ENCODE measurements around the gene C19orf73.

DNA sequence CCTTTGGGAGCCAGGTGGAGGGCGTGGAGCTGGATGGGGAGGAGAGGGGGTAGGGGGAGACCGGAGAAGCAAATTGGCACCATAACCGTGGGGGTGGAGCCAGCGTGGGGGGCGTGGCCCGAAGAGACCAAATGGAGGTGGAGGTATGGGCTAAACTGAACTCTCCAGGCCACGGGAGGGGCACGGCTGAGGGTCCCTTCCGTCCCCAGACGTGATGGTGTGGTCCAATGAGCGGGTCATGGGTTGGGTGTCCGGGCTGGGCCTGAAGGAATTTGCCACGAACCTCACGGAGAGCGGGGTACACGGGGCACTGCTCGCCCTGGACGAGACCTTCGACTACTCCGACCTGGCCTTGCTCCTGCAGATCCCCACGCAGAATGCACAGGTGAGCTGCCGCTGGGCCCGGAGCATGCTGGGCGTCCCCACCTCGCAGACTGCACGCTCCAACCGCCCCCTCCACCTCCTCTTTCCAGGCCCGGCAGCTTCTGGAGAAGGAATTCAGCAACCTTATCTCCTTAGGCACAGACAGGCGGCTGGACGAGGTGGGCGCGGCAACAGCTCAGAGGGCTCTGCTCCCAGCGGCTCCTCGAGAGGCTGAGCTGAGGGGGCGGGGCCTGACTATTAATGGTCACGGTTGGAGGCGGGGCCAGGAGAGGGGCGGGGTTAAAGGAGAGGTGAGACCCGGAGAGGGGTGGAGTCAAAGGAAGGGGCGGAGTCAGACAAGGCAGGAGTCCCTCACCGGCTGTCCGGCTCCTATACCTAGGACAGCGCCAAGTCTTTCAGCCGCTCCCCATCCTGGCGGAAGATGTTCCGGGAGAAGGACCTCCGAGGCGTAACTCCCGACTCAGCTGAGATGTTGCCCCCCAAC, 30.1 kb upstream of the C19orf73 start:
- TF ChIP-seq, protein P1, sequence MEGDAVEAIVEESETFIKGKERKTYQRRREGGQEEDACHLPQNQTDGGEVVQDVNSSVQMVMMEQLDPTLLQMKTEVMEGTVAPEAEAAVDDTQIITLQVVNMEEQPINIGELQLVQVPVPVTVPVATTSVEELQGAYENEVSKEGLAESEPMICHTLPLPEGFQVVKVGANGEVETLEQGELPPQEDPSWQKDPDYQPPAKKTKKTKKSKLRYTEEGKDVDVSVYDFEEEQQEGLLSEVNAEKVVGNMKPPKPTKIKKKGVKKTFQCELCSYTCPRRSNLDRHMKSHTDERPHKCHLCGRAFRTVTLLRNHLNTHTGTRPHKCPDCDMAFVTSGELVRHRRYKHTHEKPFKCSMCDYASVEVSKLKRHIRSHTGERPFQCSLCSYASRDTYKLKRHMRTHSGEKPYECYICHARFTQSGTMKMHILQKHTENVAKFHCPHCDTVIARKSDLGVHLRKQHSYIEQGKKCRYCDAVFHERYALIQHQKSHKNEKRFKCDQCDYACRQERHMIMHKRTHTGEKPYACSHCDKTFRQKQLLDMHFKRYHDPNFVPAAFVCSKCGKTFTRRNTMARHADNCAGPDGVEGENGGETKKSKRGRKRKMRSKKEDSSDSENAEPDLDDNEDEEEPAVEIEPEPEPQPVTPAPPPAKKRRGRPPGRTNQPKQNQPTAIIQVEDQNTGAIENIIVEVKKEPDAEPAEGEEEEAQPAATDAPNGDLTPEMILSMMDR (IDR thresholded peaks at IDR 0.05), result no peak
- TF ChIP-seq POLR2A (IDR thresholded peaks at IDR 0.05), result no peak

Measured in lower leg skin (tissue), 3 donors.